GM18526 (cell line): ENCODE results near the gene ZNF446.

Experiments
- POLR2A ChIP-seq: IDR thresholded peaks from 3 replicates; pipeline ENCODE4 v1.6.1; 2011; ENCODE audit not compliant: insufficient read length; ENCODE audit errors: extremely low read depth

Gene ZNF446

DNA sequence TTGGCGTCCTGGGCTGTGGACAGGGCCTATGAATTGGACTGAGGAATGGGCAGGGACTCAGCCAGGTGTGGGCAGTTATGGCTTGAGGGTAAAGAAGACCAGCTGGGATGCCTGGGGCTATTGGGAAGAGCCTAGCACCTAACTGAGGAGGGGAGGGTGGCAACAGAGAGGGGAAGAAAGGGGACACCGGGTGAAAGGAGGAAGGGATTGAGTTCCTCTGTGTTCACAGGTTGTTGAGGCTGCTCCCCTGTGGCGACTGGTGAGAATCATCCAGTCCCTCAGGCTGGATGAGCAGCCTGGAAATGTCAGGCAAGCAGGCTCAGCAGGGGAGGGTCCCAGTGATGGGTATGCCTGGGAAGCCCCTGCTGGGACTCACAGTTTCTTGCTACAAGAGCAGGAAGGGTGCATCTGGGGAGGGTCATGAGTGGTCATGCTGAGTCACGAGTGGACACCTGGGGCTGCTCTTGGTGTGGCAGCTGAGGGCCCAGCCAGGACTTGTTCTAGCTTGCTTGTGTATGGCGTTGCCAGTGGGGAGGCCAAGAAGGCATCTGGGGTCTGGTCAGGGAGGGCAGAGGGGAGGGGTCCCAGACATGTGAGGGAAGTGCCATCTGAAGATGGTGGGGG, 7.8 kb upstream of the ZNF446 start:
- TF ChIP-seq POLR2A = no peak

DNA sequence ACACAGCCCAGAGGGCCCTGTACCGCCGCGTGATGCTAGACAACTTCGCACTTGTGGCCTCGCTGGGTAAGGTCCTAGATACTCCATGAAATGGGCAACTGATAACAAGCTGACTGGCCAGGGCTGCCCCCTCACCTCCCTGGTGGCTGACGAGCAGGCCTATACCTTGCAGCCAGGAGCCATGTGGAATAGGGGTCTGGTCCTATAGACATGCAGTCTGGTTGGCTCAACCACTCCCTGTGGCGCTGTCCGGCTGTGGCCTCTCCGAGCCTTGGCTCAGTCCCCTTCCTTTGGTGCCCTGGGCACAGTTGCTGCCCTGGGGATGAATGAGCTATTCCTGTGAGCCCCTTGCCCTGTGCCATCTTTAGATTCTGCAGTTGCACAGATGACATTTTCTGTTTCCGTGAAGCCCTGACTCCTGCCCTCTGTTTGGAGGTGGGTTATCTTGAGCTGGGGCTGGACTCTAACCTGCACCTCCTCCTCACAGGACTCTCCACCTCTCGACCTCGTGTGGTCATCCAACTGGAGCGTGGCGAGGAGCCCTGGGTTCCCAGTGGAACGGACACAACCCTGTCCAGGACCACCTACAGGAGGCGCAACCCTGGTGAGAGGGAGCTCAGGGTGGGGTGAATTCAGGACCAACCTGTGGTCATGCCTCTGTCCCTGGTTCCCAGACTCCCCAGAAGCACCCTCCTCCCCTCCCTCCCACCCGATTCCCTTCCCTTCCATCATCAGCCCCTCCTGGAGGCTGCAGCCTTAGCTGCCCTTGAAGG, 6.7 kb upstream of the ZNF446 start:
- TF ChIP-seq POLR2A = no peak

DNA sequence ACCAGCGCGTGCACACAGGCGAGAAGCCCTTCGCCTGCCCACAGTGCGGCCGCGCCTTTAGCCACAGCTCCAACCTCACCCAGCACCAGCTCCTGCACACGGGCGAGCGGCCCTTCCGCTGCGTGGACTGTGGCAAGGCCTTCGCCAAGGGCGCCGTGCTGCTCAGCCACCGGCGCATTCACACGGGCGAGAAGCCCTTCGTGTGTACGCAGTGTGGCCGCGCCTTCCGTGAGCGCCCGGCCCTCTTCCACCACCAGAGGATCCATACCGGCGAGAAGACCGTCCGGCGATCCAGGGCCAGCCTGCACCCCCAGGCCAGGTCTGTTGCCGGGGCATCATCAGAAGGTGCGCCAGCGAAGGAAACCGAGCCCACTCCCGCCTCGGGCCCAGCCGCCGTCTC, 4.4 kb upstream of the ZNF446 start:
- TF ChIP-seq POLR2A = no peak

DNA sequence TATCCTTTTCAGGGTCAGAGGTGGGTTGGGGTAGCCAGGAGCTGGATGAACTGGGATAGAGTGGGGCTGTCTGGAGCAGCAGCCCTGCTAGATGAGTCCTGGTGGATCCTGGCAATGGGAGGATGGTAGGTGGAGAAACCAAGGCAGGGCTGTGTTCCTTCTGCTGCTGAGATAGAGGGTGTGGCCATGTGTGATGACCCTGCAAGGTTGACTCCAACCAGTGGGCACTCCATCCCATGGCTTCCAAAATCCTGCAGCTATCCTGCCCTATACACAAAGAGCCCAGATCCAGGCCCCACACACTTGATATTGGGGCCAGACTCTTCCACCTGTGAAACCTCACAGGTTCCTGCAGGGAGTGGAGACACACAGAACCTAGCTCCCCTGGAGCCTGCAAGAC, 2.4 kb upstream of the ZNF446 start:
- TF ChIP-seq POLR2A = no peak

DNA sequence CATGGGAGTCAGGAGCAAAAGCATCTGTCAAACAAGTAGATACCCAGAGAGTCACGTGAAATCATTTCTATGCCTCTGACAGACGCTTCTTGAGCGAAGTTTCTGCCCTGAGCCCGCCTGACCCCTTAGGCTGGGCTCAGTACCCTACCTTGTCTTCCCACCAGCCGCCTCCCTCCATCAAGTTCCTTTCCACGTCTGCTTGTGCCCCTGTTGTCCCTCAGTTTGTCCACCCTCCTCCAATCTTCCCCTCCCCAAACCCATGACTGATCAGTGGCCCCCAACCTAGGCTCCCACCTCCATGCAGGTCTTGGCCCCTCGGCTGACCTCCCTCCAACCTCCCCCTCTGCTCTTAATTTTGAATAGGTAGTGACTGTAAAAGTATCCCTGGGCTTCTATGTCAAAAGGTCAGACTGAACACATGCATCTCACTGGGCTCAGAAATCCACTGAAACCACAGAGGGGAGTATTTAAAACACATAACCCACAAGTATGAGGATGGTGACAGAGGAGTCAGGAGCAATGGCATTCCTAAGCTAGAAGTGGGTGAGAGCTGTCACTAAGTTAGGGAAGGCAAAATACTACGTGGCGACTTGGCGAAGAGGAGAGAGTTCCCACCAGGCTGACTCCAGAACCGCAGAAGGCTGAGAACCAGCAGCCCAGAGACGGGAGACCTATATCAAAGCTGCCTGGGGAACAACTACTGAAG, 1.7 kb upstream of the ZNF446 start:
- TF ChIP-seq POLR2A = no peak

DNA sequence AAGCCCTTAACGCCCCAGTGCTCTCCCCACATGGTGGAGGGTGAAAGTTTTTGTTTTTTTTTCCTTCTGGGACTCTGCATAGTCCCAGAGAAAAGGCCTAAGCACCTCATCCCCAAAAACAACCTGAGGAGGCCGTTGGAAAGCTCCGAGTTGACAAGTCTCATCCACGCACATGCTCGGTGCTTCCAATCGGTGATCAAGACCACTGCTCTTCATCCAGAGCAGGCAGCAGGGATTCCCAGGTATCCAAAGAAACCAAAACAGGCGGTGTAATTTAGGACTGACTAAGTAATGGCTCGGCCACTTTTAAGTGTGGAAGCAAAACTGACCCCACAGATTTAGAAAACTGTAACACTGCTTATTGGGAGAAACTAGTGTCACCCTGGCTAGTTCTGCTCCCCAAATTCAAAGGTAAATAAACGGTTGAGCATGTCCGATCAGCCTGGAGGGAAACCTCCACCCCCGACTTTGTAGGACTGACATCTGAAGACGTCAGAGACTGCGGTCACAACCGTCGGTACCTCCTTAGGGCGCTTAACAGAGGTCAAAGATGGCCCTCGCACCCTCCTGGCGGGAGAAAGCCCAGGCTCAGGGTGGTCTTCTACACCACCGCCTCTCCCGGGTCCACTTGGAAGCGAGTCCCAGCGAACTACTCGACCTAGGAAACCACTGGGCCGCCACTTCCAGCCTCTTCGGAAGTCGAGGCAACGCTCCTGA, 997 bp upstream of the ZNF446 start:
- no peak for TF ChIP-seq POLR2A

DNA sequence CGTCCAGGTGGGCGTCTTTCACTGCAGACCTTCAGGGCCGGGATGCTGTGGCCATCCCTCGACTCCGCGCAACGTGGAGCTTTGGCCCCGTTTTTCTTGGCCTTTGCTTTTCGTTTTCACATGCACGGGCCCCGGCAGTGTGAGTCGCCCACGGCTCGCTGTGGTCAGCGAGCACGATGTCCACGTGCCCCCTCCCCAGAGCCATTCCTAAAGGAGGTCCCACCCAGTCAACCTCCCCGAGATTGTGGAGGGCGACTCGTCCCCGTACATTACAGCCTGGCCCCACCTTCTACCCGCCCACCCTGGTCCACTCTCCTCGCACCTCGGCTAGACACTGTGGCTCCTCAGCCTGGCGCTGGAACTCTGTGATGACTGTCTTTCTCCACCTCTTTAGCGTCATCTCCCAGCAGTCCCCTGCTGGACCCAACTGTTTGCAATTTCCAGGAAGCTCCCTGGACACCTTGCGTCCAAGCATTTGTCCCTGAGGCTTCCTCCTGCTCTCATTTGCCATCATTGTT, 405 bp downstream of the ZNF446 start:
- TF ChIP-seq POLR2A = no peak

DNA sequence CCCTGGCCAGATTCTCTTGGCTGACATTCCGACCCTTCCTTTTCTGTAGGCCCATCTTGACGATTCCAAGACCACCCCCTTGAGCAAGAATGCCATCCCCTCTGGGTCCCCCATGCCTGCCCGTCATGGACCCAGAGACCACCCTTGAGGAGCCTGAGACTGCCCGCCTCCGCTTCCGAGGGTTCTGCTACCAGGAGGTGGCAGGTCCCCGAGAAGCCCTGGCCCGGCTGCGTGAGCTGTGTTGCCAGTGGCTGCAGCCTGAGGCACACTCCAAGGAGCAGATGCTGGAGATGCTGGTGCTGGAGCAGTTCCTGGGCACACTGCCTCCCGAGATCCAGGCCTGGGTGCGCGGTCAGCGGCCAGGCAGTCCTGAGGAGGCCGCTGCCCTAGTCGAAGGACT, 978 bp downstream of the ZNF446 start:
- no peak for TF ChIP-seq POLR2A

DNA sequence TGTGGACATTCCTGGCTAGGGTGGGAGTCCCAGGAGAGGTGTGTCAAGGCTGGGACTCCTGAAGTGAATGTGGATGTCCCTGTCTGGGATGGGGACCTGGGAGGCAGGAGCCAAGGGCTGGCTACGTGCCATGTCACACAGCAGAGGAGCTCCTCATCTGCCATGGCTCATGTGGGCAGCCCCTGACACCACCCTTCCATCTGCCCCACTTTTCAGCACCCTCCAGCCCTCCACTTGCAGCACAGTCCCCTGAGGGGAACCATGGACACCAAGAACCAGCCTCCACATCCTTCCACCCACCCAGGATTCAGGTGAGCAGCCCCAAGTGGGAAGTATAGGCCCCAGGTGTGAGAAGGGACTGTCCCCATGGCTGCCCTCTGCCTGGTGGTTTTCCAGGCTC, 1.7 kb downstream of the ZNF446 start:
- no peak for TF ChIP-seq POLR2A

DNA sequence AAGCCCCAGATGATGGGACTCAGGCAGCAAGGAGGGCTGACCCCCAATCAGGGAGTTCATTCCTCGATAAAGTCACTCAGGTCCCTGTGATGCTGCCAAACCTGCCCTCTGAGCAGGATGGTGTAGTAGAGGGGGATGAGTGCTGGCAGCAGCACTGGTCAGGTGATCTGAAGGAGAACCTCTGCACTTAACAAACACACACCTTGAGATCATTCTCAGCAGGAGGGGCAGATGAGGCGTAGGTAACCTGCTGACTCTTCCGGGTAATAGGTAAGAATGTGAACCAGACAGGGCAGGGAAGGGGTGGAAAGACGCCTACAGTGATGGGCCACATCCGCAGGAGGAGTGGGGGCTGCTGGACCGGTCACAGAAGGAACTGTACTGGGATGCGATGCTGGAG, 3.2 kb downstream of the ZNF446 start:
- no peak for TF ChIP-seq POLR2A

DNA sequence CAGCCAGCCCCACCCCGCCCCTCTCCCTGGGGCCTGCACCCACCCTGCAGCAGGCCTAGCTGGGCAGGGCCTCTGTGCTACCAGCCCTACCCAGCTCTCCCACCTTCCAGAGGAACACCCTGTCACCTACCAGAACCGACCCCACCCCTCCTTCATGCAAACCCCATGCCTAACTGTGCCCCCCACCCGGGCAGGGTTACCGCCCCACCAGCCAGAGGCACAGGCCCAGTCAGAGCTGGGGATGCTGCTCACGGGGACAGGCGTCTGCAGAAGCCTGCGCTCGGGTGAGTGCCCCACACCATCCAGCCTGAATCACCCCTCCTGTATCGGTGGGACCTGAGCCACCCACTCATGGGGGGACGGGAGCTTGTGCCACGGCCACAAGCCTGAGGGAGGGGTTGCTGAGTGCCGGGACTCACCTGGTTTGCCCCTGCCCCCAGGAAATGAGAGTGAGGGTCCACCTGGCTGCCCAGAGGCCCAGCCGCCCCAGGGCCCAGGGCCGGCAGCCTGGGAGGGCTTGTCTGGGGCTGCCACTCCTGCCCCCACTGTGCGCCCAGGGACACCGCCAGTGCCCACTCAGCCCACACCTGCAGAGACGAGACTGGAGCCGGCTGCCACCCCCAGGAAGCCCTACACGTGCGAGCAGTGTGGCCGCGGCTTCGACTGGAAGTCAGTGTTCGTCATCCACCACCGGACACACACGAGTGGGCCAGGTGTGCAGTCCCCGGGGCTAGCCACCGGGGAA, 3.8 kb downstream of the ZNF446 start:
- TF ChIP-seq POLR2A = no peak

DNA sequence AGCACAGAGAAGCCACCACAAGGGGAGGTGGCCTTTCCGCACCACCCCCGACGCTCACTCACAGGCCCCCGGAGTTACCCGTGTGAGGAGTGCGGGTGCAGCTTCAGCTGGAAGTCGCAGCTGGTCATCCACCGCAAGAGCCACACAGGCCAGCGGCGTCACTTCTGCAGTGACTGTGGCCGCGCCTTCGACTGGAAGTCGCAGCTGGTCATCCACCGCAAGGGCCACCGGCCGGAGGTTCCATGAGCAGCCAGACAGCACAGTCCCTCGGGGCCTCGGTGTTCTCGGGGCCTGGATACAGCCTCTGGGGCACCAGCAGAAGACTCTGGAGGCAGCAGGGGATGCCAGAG, 4.3 kb downstream of the ZNF446 start:
- no peak for TF ChIP-seq POLR2A

DNA sequence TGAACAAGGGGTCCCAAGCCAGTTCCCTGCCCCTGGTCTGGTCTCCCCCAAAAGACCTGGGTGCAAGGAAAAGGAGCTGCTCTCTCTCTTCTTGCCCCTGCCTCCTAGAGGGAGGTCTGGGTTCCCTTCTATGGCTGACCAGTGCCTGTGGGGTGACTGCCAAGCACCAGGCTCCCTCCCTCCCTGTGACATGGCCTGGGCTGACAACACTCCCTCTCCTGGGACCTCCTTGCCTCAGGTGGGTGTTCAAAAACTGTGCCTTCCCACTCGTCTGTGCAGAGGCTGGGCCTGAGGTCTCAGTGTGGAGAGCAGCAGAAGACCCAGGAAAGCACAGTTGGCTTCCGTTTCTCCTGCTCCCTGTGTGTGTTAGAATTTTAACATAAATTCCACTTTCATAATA, 4.7 kb downstream of the ZNF446 start:
- no peak for TF ChIP-seq POLR2A

DNA sequence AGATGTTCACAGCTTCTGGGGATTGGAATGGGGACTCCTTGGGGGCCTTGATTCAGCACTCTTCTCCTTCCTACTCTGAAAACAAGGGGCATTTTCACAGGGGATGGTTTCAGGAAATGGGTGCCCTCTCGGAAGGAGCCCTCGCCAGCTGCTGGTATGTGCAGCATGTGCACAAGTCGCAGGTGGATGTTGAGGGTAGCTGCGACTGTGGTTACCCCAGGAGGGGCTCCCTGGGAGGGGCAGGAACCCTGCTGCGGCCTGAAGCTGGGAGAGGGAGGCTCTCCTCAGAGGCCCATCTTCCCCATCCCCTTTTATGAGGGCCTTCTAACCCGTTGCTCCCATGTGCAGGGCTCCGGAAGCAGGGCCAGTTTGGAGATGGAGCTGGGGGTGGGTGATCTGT, 6.2 kb downstream of the ZNF446 start:
- TF ChIP-seq POLR2A = no peak

DNA sequence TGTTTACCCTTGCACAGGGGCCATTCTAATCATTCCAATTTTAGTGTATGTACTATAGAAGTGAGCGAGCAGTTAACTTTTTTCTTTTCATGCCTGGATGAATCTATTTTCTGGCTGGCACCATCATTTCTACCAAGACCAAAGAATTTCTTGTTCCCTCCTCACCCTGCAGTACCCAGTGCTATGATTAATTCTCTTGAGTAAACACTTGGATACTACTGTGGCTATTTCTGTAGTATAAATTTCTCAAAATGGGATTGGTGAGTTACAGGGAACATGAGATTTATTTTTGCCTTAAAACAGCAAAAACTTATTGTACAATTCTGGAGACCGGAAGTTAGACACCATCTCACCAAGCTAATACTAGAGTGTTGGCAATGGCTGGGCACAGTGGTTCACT, 7.6 kb downstream of the ZNF446 start:
- TF ChIP-seq POLR2A = no peak
